Inflammatory macrophage (primary cell): ENCODE measurements around the gene TNNT1.
"Not testable (repeated sequence)": the region's sequence is repeated elsewhere in the genome, so short reads cannot be mapped to it uniquely, and the experiment has no call there.

ENCODE experiments used
- DNase-seq, 2 donors: peaks; one replicate each; pipeline ENCODE4 v3.0.0-alpha.2; 2020 to 2022

Gene TNNT1

GRCh38 chr19:55109527-55110291 lies 39.3 kb downstream of the TNNT1 start:
- no peak for DNase-seq

DNA sequence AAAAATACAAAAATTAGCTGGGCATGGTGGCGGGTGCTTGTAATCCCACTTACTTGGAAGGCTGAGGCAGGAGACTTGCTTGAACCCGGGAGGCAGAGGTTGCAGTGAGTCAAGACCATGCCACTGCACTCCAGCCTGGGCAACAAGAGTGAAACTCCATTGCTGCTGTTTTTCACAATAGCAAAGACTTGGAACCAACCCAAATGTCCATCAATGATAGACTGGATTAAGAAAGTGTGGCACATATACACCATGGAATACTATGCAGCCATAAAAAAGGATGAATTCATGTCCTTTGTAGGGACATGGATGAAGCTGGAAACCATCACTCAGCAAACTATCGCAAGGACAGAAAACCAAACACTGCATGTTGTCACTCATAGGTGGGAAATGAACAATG lies 41.8 kb downstream of the TNNT1 start:
- not testable (repeated sequence) for DNase-seq

DNA sequence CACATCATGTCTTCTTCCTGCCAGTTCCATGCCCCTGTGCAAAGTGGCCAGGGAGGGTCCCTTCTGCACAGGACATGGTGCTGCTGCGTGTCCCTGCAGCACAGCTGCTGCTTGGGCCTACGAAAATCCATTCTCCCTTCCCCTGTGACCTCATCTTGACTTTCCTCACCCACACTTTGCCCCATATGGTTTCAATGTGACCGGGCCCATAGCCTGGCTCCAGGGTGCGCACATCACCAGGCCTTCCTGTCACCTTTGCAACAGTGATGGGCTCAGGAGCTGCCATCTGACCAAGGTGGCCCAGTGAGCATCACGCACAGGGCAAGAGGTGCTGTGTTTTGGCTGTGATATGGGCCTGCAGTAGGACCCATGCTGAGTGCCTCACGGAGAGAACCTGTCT lies 42.4 kb downstream of the TNNT1 start:
- DNase-seq, result no peak

- no peak for DNase-seq
Observed at GRCh38 chr19:55105237-55105636, 43.8 kb downstream of the TNNT1 start.

DNA sequence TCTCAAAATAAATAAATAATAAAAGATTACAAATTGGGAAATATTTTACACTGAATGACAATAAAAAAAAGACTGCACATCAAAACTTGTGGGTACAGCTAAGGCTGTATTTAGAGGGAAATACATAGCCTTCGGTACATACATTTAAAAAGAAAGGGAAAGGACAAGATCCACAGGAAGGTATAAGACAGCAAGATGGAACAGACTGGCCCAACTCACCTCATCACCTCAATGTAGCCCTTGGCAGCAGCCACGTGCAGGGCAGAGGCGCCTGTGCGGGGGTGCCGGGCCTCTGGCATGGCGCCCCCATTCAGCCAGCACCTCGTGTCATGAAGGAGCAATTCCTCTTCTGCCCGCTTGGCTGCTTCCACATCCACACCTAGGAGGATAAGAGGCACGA lies 45.8 kb downstream of the TNNT1 start:
- no peak for DNase-seq

DNA sequence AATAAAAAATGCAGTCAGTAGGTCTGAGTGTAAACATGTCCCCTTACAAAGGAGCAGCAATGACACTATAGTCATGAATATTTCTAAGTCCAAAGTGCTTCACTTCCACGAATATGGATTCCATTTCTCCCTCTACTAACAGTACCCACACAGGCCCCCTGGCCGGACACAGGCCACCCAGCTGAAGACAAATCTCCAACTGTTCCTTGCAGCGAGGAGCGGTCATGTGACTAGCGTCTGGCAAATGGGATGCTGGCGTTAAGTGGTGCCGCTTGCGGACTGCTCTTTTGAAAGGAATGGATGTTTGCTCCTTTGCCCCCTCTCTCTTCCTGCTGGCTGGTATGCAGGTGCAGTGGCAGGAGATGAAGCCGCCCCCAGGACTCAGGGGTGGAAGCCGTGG lies 47.7 kb downstream of the TNNT1 start:
- no peak for DNase-seq

DNA sequence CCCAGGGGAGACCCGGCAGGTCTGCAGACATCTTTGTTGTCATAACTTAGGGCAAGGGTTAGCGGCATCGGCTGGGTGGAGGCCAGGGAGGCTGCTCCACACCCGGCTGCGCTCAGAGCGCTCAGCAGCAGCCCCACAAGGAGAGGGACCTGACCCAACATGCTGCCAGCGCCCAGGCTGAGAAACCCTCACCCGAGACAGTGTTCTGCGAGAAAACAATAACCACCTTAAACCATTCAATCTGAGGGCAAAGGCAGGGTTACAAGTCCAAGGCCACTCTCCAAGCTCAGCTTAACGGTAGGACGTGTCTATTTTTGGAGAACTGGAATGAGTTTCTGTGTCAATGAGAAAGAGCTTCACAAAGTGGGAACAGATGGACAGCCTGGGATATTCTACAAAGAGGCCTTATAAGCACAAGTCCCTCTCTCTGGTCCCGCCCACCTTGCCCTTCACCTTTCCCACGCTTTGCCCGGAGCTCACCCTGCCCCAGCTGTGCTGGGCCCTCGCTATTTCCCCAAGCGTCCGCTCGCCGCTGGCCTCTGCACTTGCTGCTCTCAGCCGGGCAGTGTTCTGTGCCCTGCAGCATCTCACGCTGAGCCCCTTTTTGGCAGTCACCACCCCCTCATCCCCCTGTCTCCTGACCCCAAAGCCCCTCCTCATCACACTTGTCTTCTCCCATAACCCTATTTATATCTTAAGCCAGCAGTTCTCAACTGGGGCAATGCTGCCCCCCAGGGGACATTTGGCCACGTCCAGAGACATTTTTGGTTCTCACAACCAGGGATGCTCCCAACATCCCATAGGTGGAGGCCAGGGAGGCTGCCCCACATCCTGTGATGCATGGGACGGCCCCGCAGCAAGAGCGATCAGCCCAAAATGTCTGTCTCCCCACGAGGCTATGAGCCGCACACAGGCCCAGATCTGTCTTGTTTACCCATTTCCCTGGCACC lies 49.2 kb downstream of the TNNT1 start:
- DNase-seq, result peak; percentile 16 to 46

DNA sequence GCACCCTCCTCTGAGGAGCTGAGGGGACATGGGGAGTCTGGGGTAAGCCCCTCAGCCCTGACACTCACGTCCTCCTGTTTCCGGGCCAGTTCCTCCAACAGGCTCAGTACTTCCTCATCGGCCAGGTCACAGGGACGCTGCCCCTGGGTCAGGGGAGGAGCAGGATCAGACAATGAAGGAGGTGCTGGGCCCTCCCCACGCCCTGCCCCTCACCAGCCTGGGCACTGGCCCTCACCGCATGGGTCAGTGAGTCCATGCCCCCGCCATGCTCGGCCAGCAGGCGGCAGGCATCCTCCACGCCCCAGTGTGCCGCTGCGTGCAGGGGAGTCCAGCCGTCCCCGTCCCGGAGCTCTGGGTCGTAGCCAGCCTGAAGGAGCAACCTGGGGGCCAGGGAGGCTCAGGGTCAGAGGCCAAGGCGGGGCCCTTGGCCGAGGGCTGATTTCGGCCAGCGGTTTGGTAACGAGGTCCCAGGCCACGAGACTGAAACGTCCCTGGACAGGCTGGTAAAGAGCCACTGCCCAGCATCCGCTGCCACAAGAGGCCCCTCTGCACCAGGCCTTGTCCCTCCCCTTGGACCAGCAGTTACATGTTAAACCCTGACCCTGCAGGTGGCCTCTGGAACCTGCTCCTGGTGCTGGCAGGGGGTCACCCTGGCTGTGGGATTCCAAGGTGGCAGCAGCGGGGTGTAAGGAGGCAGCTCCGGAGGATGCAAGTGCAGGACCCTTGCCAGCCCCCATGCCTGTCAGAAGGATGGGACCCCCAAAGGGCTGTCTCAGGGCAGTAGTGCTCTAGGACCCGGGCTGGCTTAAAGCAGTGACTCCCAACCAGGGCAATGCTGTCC lies 50.1 kb downstream of the TNNT1 start:
- DNase-seq, result peak; percentile 61 to 74

DNA sequence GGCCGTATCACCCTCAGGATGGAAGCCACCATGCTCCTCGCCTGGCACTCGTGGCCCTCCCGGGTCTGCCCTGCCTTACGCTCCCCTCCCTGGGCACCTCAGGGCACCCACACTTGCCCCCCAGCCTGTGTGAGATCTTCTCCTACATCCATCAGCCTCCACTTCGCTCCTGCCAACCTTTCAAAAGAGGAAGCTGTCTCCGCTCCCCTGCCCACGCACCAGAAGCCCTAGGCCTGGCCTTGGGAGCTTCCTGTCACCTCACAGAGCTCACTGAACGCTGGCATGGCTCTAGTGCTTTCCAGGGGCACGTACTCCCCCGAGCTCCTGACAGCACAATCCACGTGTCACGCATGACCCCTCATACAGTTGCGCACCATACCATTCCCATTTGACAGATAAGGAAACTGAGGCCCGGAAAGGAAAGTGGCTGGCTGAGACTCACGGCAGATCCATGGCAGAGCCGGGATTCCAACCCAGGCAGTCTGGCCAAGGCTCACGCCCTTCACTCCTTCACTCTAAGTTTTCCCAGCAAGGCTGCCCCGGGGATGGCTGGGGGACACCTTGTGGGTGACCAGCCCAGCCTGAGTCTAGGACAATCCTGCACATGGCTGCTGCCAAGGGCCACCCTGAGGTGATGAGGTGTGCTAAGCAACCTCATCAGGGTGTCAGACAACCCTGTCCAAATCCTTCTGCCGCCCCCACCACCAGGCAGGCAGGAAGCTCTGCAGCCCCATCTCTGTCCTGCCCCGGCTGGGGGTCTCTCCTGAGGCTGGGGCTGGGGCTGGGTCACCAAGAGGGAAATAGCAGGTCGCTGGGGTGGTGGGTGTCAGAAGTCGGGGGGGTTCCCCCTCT lies 50.9 kb downstream of the TNNT1 start:
- DNase-seq, result peak; percentile 88 to 94

GRCh38 chr19:55096061-55096701 lies 52.8 kb downstream of the TNNT1 start:
- no peak for DNase-seq

DNA sequence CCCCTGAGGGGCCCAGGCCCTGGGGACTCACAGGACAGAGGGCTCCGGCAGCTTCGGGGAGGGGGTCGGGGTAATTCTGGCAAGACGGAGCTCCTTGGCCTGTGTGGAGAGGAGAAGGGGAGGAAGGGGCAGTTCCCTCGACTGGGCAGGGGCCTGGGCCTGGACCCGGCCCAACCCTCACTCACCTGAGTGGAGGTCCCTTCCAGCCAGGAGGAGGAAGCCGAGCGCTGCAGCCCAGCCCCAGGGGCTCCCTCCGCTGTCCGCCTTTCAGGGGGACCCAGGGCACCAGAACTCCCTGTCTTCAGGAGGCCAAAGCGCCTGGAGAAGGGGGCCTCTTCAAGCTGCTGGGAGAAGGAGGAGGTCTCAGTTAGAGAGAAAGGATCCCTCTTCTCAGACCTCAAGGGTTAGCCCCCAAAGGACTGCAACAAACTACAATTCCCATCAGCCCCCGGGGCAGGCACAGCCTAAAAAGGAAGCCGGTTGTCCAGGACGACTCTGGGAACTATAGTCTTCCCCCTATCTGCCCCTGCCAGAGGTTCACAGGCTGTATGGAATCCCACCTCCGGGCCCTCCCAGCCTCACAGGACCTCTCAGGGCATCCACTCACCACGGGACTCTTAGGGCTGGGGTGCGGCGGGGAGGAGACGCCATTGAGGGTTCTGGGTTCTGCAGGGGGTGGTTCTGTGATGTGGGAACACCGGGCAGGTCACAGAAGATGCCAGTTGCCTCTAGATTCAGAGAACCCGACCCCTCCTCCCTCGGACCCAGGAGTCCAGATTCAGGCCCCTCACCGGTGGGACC lies 53.5 kb downstream of the TNNT1 start:
- no peak for DNase-seq

DNA sequence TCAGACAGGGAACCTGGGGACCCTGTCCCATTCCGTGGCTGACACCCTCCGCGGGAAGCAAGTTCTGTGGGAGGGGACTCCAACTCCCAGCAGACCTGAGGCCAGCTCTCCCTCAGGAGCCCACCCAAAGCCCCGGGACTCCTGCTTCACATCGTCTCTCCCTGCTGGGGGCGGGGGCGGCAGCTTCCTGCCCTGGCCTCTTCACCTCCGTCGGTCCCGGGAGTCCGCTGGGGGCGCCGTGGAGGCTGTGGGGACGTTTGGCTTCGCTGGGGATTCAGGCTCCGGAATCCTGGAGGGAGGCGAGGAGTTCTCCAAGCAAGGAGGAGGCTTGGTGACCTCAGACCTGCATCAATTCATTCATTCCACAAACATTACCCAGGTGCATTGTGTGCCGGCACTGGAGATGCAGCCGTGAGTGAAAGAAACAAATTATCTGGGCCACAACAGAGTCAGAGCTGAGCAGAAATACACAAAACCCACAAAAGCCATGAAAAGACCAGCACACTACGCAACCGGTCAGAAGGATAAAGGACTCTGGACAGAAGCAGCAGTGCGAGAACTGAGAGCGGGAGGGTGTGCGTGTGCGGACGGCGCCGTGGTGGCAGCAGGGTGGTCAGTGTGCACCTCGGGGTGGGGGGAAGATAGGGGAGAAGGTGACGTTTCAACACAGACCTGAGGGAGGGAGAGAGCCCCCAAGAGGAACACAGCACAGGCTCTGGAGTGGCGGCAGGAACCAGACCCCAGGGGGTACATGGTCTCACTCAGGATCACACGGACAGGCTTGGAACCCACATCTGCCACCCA lies 54.3 kb downstream of the TNNT1 start:
- no peak for DNase-seq

GRCh38 chr19:55092423-55093318 lies 56.3 kb downstream of the TNNT1 start:
- DNase-seq, result no peak

- no peak for DNase-seq
Observed at GRCh38 chr19:55091955-55092354, 57.1 kb downstream of the TNNT1 start.

DNA sequence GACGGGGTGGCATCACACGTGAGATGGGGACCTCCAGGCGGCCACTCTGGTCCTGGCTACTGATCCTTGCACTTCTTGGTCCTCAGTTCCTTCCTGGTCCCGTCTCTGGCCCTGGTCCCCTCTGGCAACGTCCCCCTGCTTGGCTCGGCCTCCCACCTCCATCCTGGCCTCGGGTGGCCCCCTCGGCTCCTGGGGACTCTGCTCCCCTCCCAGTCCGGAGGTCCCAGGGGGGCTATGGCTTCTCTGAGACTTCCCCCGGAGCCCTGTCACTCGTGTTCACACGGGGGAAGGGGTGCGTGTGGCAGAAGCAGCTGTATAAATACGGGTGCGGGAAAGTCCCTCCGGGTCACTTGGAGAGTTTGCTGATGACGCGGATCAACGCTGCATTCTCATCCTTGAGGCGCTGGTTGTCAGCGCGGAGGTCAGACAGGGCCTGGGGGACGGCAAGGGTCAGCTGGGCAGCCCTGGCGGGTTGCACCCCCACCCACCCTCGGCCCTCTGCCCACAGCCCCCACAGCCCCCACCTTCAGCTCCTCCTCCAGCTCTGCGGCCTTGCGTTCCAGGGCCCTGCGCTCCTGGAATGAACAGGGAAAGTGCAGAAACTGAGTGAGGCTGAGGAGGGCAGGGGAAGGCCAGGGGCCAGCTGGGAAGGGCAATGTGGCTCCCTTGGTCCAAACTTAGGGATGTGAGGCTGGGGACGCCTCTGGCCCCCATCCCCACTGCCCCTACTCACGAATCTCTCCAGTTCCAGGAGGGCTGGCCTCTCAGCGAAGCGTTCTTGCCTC lies 57.7 kb downstream of the TNNT1 start:
- DNase-seq, result no peak

DNA sequence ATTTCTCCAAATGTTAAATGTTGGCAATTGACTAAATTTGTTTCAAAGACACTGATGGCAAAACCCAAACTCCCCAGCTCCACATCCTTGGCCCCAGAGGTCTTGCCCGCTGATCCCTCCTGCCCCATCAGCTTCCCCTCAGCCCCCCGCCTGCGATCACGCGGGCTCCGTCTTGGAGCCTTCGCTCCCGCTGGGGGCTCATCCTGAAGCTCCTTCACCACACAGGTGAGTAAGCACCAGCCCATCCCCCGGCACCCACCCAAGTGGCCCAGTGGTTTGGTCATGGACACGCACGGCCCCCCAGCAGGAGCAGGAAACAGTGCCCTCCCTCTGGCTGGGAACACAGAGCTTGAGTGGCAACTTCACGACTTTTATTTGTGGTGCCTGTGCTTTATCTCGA lies 58.4 kb downstream of the TNNT1 start:
- no peak for DNase-seq

- no peak for DNase-seq
Observed at GRCh38 chr19:55089342-55089944, 59.6 kb downstream of the TNNT1 start.
